HCT116 (cell line): ENCODE data around the gene CAGE1.

ENCODE experiments used
- ATF3 ChIP-seq: IDR thresholded peaks from 2 replicates; pipeline ENCODE4 v1.6.1; 2012
- CTCF ChIP-seq, 3 experiments: fragments of 200-600 bp in 1 of 3; sonication (generic) in 1 of 3; IDR thresholded peaks in 2 of 3; conservative IDR thresholded peaks in 1 of 3; 2 replicates each; pipeline ENCODE4 v1.5.1; 2012 to 2017; ENCODE audit warnings: low read depth in 2 of 3, low read length in 2 of 3, antibody characterized with exemption in 1 of 3, borderline replicate concordance in 1 of 3, control low read depth in 1 of 3, mild to moderate bottlenecking in 1 of 3, mixed read lengths in 1 of 3, mixed run types in 1 of 3, moderate library complexity in 1 of 3; ENCODE audit not compliant: insufficient read depth in 1 of 3
- EZH2 ChIP-seq: fragments of 200-600 bp; sonication (generic); IDR thresholded peaks from 2 replicates; pipeline ENCODE4 v1.6.1; 2017; ENCODE audit warnings: antibody characterized with exemption, mixed run types
- JUND ChIP-seq: IDR thresholded peaks from 2 replicates; pipeline ENCODE4 v1.6.1; 2012
- MAX ChIP-seq: IDR thresholded peaks from 2 replicates; pipeline ENCODE4 v1.6.1; 2012
- POLR2A ChIP-seq: IDR thresholded peaks from 2 replicates; pipeline ENCODE4 v1.7.0; 2011; ENCODE audit warnings: borderline replicate concordance; ENCODE audit not compliant: insufficient read depth, insufficient read length; ENCODE audit errors: extremely low read depth
- POLR2AphosphoS5 ChIP-seq: IDR thresholded peaks from 2 replicates; pipeline ENCODE4 v1.6.1; 2011; ENCODE audit warnings: mild to moderate bottlenecking, low read depth, low read length, moderate library complexity
- RAD21 ChIP-seq: IDR thresholded peaks from 2 replicates; pipeline ENCODE4 v1.6.1; 2012; ENCODE audit warnings: low read depth, mild to moderate bottlenecking
- REST ChIP-seq: IDR thresholded peaks from 2 replicates; pipeline ENCODE4 v1.6.1; 2012; ENCODE audit warnings: low read depth
- SIN3A ChIP-seq: IDR thresholded peaks from 2 replicates; pipeline ENCODE4 v1.6.1; 2012; ENCODE audit warnings: low read depth
- SRF ChIP-seq: IDR thresholded peaks from 2 replicates; pipeline ENCODE4 v1.6.1; 2012; ENCODE audit warnings: low read depth
- TCF7L2 ChIP-seq: IDR thresholded peaks from 2 replicates; pipeline ENCODE4 v1.7.0; 2011; ENCODE audit warnings: borderline replicate concordance, inconsistent platforms; ENCODE audit not compliant: insufficient read depth, insufficient read length; ENCODE audit errors: extremely low read depth
- YY1 ChIP-seq: IDR thresholded peaks from 2 replicates; pipeline ENCODE4 v1.6.1; 2011; ENCODE audit warnings: low read length, low read depth, moderate library complexity, mild to moderate bottlenecking; ENCODE audit not compliant: insufficient replicate concordance; ENCODE audit errors: extremely low read depth
- ZNF274 ChIP-seq: fragments of 200-500 bp; sonication (Bioruptor generic); IDR thresholded peaks from 2 replicates; pipeline ENCODE4 v1.6.1; 2014; ENCODE audit warnings: mild to moderate bottlenecking, low read depth, low read length, inconsistent platforms

GRCh38 chr6:7431313-7431673 lies 41.8 kb upstream of the CAGE1 start:
- TF ChIP-seq RAD21 (no peak), POLR2A (no peak), CTCF (IDR thresholded peaks at IDR 0.05 in 2 of 3, conservative IDR thresholded peaks at IDR 0.05 in 1 of 3; ENCODE audit: borderline replicate concordance in 1 of 3, insufficient read depth in 1 of 3, low read depth in 2 of 3, low read length in 2 of 3) (no peak), EZH2 (no peak), YY1 (no peak), SRF (no peak), JUND (no peak), REST (no peak), SIN3A (no peak), ZNF274 (no peak), POLR2AphosphoS5 (no peak), MAX (no peak), ATF3 (no peak), TCF7L2 (no peak)
